K562 (cell line): ENCODE results near the gene NRN1.

ENCODE experiments used
- EGR1 ChIP-seq: fragments of 450-650 bp; conservative IDR thresholded peaks from 2 replicates; pipeline ENCODE4 v1.6.1; 2017; ENCODE audit warnings: mild to moderate bottlenecking
- GABPA ChIP-seq: fragments of 200-800 bp; sonication (Bioruptor generic); conservative IDR thresholded peaks from 2 replicates; pipeline ENCODE4 v1.6.1; 2016; ENCODE audit warnings: low read depth, missing genetic modification characterization, missing compliant biosample characterization
- JUN ChIP-seq, 2 experiments: sonication (generic) in 1 of 2; formaldehyde crosslinking in 1 of 2; IDR thresholded peaks; 2 replicates each; pipeline versions ENCODE4 v1.6.1 to v1.8.0; 2012 to 2022; ENCODE audit warnings: borderline replicate concordance in 2 of 2, mild to moderate bottlenecking in 2 of 2, improper control_type of control experiment in 1 of 2, low read depth in 1 of 2, low read length in 1 of 2, missing genetic modification reagents in 1 of 2
- KLF1 ChIP-seq: fragments of 450-650 bp; IDR thresholded peaks from 2 replicates; pipeline ENCODE4 v1.6.1; 2016; ENCODE audit warnings: missing genetic modification characterization, missing compliant biosample characterization
- SRF ChIP-seq, 2 experiments: fragments of 250-450, 450-650 bp in 1 of 2; sonication (Bioruptor Pico) in 1 of 2; sonication (generic) in 1 of 2; formaldehyde crosslinking; IDR thresholded peaks; 2 replicates each; pipeline versions ENCODE4 v1.5.0 to v1.5.1; 2020 to 2022; ENCODE audit warnings: mild to moderate bottlenecking in 1 of 2, missing genetic modification reagents in 1 of 2
- TF ChIP-seq, protein P1 (sequence below), 3 experiments: IDR thresholded peaks in 2 of 3; conservative IDR thresholded peaks in 1 of 3; 2 replicates each; pipeline ENCODE4 v1.5.1; 2011 to 2012; ENCODE audit warnings: low read length in 3 of 3, mild to moderate bottlenecking in 3 of 3, control low read depth in 2 of 3, improper control_type of control experiment in 1 of 3, inconsistent platforms in 1 of 3, low read depth in 1 of 3, mixed read lengths in 1 of 3, moderate library complexity in 1 of 3; ENCODE audit not compliant: insufficient read depth in 2 of 3

DNA sequence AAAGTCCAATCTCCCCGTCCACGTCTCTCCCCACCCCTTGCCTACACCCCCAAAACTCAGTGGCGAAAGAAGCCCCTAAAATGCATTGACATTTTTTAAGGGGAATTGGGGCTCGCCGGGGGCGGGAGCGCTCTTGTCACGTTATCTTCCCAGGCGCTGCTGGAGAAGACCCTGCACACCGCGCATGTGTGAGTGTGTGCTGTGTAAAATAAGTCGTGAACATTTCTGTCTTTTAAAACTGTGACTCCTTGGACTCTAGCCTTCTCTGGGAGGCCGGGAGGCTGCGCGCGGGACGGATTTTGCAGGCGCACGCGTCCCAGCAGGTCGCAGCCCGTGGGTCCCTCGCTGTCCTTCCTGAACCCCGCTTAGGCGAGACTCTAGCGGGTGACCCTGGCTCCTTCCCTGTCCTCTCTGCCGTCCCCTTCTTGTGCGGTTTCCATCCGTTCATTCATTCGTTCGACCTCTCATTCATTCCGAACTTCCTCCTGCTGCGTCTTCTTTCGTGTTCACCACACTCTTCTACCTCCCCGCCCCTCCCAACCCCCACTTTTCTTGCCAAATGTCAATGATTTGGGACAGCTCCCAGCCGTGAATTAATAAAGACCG, 2.2 kb downstream of the NRN1 start:
- TF ChIP-seq EGR1 (no peak), SRF (CRISPR knock-in tag; IDR thresholded peaks at IDR 0.05) (no peak), JUN (IDR thresholded peaks at IDR 0.05; ENCODE audit: borderline replicate concordance, low read depth, low read length) (no peak), JUN (CRISPR knock-in tag; IDR thresholded peaks at IDR 0.05; ENCODE audit: borderline replicate concordance) (no peak), GABPA (tag) (no peak), KLF1 (tag) (no peak)
- TF ChIP-seq, protein P1, sequence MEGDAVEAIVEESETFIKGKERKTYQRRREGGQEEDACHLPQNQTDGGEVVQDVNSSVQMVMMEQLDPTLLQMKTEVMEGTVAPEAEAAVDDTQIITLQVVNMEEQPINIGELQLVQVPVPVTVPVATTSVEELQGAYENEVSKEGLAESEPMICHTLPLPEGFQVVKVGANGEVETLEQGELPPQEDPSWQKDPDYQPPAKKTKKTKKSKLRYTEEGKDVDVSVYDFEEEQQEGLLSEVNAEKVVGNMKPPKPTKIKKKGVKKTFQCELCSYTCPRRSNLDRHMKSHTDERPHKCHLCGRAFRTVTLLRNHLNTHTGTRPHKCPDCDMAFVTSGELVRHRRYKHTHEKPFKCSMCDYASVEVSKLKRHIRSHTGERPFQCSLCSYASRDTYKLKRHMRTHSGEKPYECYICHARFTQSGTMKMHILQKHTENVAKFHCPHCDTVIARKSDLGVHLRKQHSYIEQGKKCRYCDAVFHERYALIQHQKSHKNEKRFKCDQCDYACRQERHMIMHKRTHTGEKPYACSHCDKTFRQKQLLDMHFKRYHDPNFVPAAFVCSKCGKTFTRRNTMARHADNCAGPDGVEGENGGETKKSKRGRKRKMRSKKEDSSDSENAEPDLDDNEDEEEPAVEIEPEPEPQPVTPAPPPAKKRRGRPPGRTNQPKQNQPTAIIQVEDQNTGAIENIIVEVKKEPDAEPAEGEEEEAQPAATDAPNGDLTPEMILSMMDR (IDR thresholded peaks at IDR 0.05 in 2 of 3, conservative IDR thresholded peaks at IDR 0.05 in 1 of 3; ENCODE audit: insufficient read depth in 2 of 3, low read depth in 1 of 3, low read length in 3 of 3) = no peak
